Activated CD4-positive, alpha-beta T cell treated with anti-CD3 and anti-CD28 coated beads, Interleukin-2, amount 50 U/mL, for 4 hours (primary cell): ENCODE measurements around the gene NUBPL.
"Not testable (repeated sequence)": the region's sequence is repeated elsewhere in the genome, so short reads cannot be mapped to it uniquely, and the experiment has no call there.

Experiments
- DNase-seq, 2 experiments: peaks; one replicate each; pipeline ENCODE4 v3.0.0-alpha.2; 2020

Gene NUBPL

GRCh38 chr14:31678421-31679249, 117.4 kb downstream of the NUBPL start:
- DNase-seq = no peak

GRCh38 chr14:31682768-31683167, 121.6 kb downstream of the NUBPL start:
- DNase-seq = no peak

GRCh38 chr14:31687726-31688125, 126.5 kb downstream of the NUBPL start:
- DNase-seq = no peak

- no peak for DNase-seq
These were observed 128.9 kb downstream of the NUBPL start for GRCh38 chr14:31690056-31690455.

GRCh38 chr14:31692376-31692781, 131.2 kb downstream of the NUBPL start:
- no peak for DNase-seq

GRCh38 chr14:31696378-31696777, 135.2 kb downstream of the NUBPL start:
- no peak for DNase-seq

- no peak for DNase-seq
These were observed 138.6 kb downstream of the NUBPL start for GRCh38 chr14:31699809-31700208.

GRCh38 chr14:31700282-31701074, 139.3 kb downstream of the NUBPL start:
- no peak for DNase-seq

GRCh38 chr14:31702130-31702529, 140.9 kb downstream of the NUBPL start:
- DNase-seq = no peak

- DNase-seq = no peak
These were observed 141.9 kb downstream of the NUBPL start for GRCh38 chr14:31703056-31703455.

- DNase-seq = no peak
These were observed 144.5 kb downstream of the NUBPL start for GRCh38 chr14:31705731-31706130.

GRCh38 chr14:31708661-31709060, 147.5 kb downstream of the NUBPL start:
- DNase-seq = not testable (repeated sequence)

GRCh38 chr14:31712244-31713127, 151.3 kb downstream of the NUBPL start:
- DNase-seq = no peak

- no peak for DNase-seq
These were observed 155.0 kb downstream of the NUBPL start for GRCh38 chr14:31716208-31716607.

- no peak for DNase-seq
These were observed 156.3 kb downstream of the NUBPL start for GRCh38 chr14:31717294-31718085.

- no peak for DNase-seq
These were observed 157.4 kb downstream of the NUBPL start for GRCh38 chr14:31718585-31718984.

GRCh38 chr14:31718985-31719384, 157.8 kb downstream of the NUBPL start:
- no peak for DNase-seq

- DNase-seq = no peak
These were observed 165.1 kb downstream of the NUBPL start for GRCh38 chr14:31726337-31726736.

GRCh38 chr14:31727797-31728196, 166.6 kb downstream of the NUBPL start:
- DNase-seq = no peak

GRCh38 chr14:31740688-31741087, 179.5 kb downstream of the NUBPL start:
- no peak for DNase-seq

- DNase-seq = no peak
These were observed 184.5 kb downstream of the NUBPL start for GRCh38 chr14:31745741-31746140.

- no peak for DNase-seq
These were observed 185.1 kb downstream of the NUBPL start for GRCh38 chr14:31746326-31746725.
